Neuronal stem cell (in vitro differentiated cells): ENCODE measurements around the gene PDE7B.

Source experiments
- DNase-seq: peaks from one replicate; pipeline ENCODE4 v3.0.0-alpha.2; 2013; ENCODE audit warnings: low spot score
- H2AFZ ChIP-seq: one replicate; pipeline ENCODE4 v1.6.1; 2013; ENCODE audit warnings: mild to moderate bottlenecking, low read length, inconsistent platforms
- H2AK5ac ChIP-seq: 2 replicates; pipeline ENCODE4 v1.6.1; 2013; ENCODE audit warnings: low read depth, mild to moderate bottlenecking, inconsistent platforms, low read length, moderate library complexity, mixed read lengths
- H2BK120ac ChIP-seq: 2 replicates; pipeline ENCODE4 v1.6.1; 2013; ENCODE audit warnings: low read depth, mild to moderate bottlenecking, inconsistent platforms, low read length, moderate library complexity, mixed read lengths
- H2BK12ac ChIP-seq: one replicate; pipeline ENCODE4 v1.6.1; 2013; ENCODE audit warnings: low read length, inconsistent platforms
- H2BK15ac ChIP-seq: 2 replicates; pipeline ENCODE4 v1.6.1; 2013; ENCODE audit warnings: mild to moderate bottlenecking, low read length, inconsistent platforms, mixed read lengths
- H2BK5ac ChIP-seq: one replicate; pipeline ENCODE4 v1.6.1; 2013; ENCODE audit warnings: inconsistent platforms, mild to moderate bottlenecking, low read length, moderate library complexity
- H3K14ac ChIP-seq: one replicate; pipeline ENCODE4 v1.6.1; 2013; ENCODE audit warnings: low read length, inconsistent platforms
- H3K18ac ChIP-seq: 2 replicates; pipeline ENCODE4 v1.6.1; 2013; ENCODE audit warnings: low read length, inconsistent platforms
- H3K23ac ChIP-seq: 2 replicates; pipeline ENCODE4 v1.6.1; 2013; ENCODE audit warnings: low read depth, mild to moderate bottlenecking, mixed read lengths, low read length, inconsistent platforms; ENCODE audit not compliant: poor library complexity
- H3K27ac ChIP-seq: replicated peaks from 3 replicates; pipeline ENCODE4 v1.5.1; 2013; ENCODE audit warnings: low read length, inconsistent platforms
- H3K27me3 ChIP-seq, 3 experiments: 2 replicates each; pipeline ENCODE4 v1.6.1; 2013; ENCODE audit warnings: low read length in 3 of 3, mild to moderate bottlenecking in 2 of 3, inconsistent platforms in 1 of 3, low read depth in 1 of 3, mixed read lengths in 1 of 3, moderate library complexity in 1 of 3; ENCODE audit not compliant: control insufficient read depth in 3 of 3, insufficient read depth in 3 of 3
- H3K36me3 ChIP-seq, 2 donors: replicated peaks in 1 of 2; 2 replicates each; pipeline ENCODE4 v1.6.1; 2013; ENCODE audit warnings: low read length in 2 of 2; ENCODE audit not compliant: control insufficient read depth in 2 of 2, insufficient read depth in 2 of 2
- H3K4ac ChIP-seq: 2 replicates; pipeline ENCODE4 v1.6.1; 2013; ENCODE audit warnings: inconsistent platforms, mild to moderate bottlenecking, low read length, moderate library complexity
- H3K4me1 ChIP-seq, 2 donors: 1 replicate in 1 of 2; 2 replicates in 1 of 2; pipeline ENCODE4 v1.6.1; 2013; ENCODE audit warnings: low read length in 2 of 2, low read depth in 1 of 2; ENCODE audit not compliant: control insufficient read depth in 2 of 2, insufficient read depth in 1 of 2
- H3K4me2 ChIP-seq: one replicate; pipeline ENCODE4 v1.6.1; 2013; ENCODE audit warnings: mild to moderate bottlenecking, low read length, inconsistent platforms; ENCODE audit not compliant: insufficient read depth, poor library complexity, severe bottlenecking
- H3K4me3 ChIP-seq, 2 donors: 2 replicates each; pipeline ENCODE4 v1.5.1; 2013; ENCODE audit warnings: low read length in 2 of 2, mild to moderate bottlenecking in 2 of 2, inconsistent platforms in 1 of 2, moderate library complexity in 1 of 2
- H3K79me1 ChIP-seq: one replicate; pipeline ENCODE4 v1.6.1; 2013; ENCODE audit warnings: low read depth, mild to moderate bottlenecking, inconsistent platforms, low read length, moderate library complexity
- H3K9ac ChIP-seq: one replicate; pipeline ENCODE4 v1.6.1; 2013; ENCODE audit warnings: mild to moderate bottlenecking, low read depth, low read length, inconsistent platforms; ENCODE audit not compliant: poor library complexity
- H3K9me3 ChIP-seq, 2 donors: replicated peaks in 1 of 2; 2 replicates each; pipeline versions ENCODE3 to v1.6.1; 2013; ENCODE audit warnings: low read length in 2 of 2, mild to moderate bottlenecking in 2 of 2, inconsistent platforms in 1 of 2, low read depth in 1 of 2, mixed read lengths in 1 of 2, moderate library complexity in 1 of 2; ENCODE audit not compliant: control insufficient read depth in 2 of 2, insufficient read depth in 1 of 2
- H4K8ac ChIP-seq: one replicate; pipeline ENCODE4 v1.6.1; 2013; ENCODE audit warnings: low read depth, mild to moderate bottlenecking, inconsistent platforms, low read length, moderate library complexity
- H4K91ac ChIP-seq: one replicate; pipeline ENCODE4 v1.6.1; 2013; ENCODE audit warnings: low read length, low read depth, mild to moderate bottlenecking, inconsistent platforms; ENCODE audit not compliant: poor library complexity
- WGBS, 2 donors: extraction: QIAGEN DNeasy Blood & Tissue Kit; methylation state at CpG; one replicate each; pipeline ENCODE4 v1.1.7; 2013; ENCODE audit warnings: missing lambda C conversion rate in 2 of 2, mixed read lengths in 1 of 2; ENCODE audit not compliant: insufficient read length in 2 of 2, insufficient replicate concordance in 1 of 2; ENCODE audit errors: extremely low coverage in 2 of 2; 5-methylcytosine and 5-hydroxymethylcytosine counted together

Gene PDE7B

GRCh38 chr6:136171231-136171630 lies 319.7 kb downstream of the PDE7B start:
- no peak overlapping the region for H4K91ac ChIP-seq
- no peak overlapping the region for H2BK12ac ChIP-seq
- no peak overlapping the region for H3K27ac ChIP-seq
- H2AK5ac ChIP-seq = no peak overlapping the region
- H3K4me3 ChIP-seq = no peak overlapping the region
- H2AFZ ChIP-seq = no peak overlapping the region
- H3K4ac ChIP-seq = no peak overlapping the region
- no peak overlapping the region for H2BK120ac ChIP-seq
- H2BK15ac ChIP-seq = no peak overlapping the region
- H2BK5ac ChIP-seq = no peak overlapping the region
- no peak overlapping the region for H4K8ac ChIP-seq
- H3K36me3 ChIP-seq = no peaks in the 10 kb centered on the region
- no peak for DNase-seq
- H3K14ac ChIP-seq = no peak overlapping the region
- no peak overlapping the region for H3K4me2 ChIP-seq
- H3K4me1 ChIP-seq = no peaks in the 10 kb centered on the region
- no peak overlapping the region for H3K9ac ChIP-seq
- H3K18ac ChIP-seq = no peak overlapping the region
- no CpG with 5 or more reads among the region's 3 CpGs for WGBS, 2 donors
- peaks cover 2% of the 10 kb centered on the region for H3K79me1 ChIP-seq
- no peaks in the 10 kb centered on the region for H3K27me3 ChIP-seq
- no peaks in the 10 kb centered on the region for H3K9me3 ChIP-seq
- no peak overlapping the region for H3K23ac ChIP-seq

GRCh38 chr6:136173519-136174507 lies 322.3 kb downstream of the PDE7B start:
- no peak overlapping the region for H3K18ac ChIP-seq
- H2BK5ac ChIP-seq = no peak overlapping the region
- H4K8ac ChIP-seq = no peak overlapping the region
- no peaks in the 10 kb centered on the region for H3K27me3 ChIP-seq
- no peaks in the 10 kb centered on the region for H3K4me1 ChIP-seq
- H2BK120ac ChIP-seq = no peak overlapping the region
- no peak overlapping the region for H4K91ac ChIP-seq
- DNase-seq = no peak
- no peak overlapping the region for H3K27ac ChIP-seq
- H3K9ac ChIP-seq = no peak overlapping the region
- no peaks in the 10 kb centered on the region for H3K36me3 ChIP-seq
- no peaks in the 10 kb centered on the region for H3K9me3 ChIP-seq
- no peak overlapping the region for H2AK5ac ChIP-seq
- H3K4ac ChIP-seq = no peak overlapping the region
- peaks cover 2% of the 10 kb centered on the region for H3K79me1 ChIP-seq
- WGBS, 2 donors = no CpG with 5 or more reads among the region's 13 CpGs
- no peak overlapping the region for H2BK12ac ChIP-seq
- H3K4me2 ChIP-seq = no peak overlapping the region
- H3K23ac ChIP-seq = no peak overlapping the region
- H3K14ac ChIP-seq = no peak overlapping the region
- peak overlapping the region; percentile 9 for H2AFZ ChIP-seq
- no peak overlapping the region for H3K4me3 ChIP-seq
- no peak overlapping the region for H2BK15ac ChIP-seq

- Histone ChIP-seq H3K4ac (no peak overlapping the region), H3K9me3 (no peaks in the 10 kb centered on the region), H2BK5ac (no peak overlapping the region), H3K4me3 (no peak overlapping the region), H2BK120ac (no peak overlapping the region), H2AK5ac (no peak overlapping the region), H3K14ac (no peak overlapping the region), H3K27me3 (no peaks in the 10 kb centered on the region), H2BK15ac (no peak overlapping the region), H3K9ac (no peak overlapping the region), H3K23ac (no peak overlapping the region), H3K36me3 (no peaks in the 10 kb centered on the region), H3K18ac (no peak overlapping the region), H2AFZ (peak overlapping the region; percentile 9), H4K91ac (no peak overlapping the region), H2BK12ac (no peak overlapping the region), H3K4me1 (no peaks in the 10 kb centered on the region), H3K4me2 (no peak overlapping the region), H3K79me1 (peaks cover 2% of the 10 kb centered on the region), H3K27ac (no peak overlapping the region), H4K8ac (no peak overlapping the region)
- DNase-seq = no peak
- WGBS, 2 donors = no CpG with 5 or more reads among the region's 2 CpGs
These were observed 323.0 kb downstream of the PDE7B start for GRCh38 chr6:136174510-136174909.

- H4K91ac ChIP-seq = no peak overlapping the region
- no CpG with 5 or more reads among the region's 1 CpG for WGBS, 2 donors
These were observed 324.4 kb downstream of the PDE7B start for GRCh38 chr6:136175873-136176272.

More at GRCh38 chr6:136175873-136176272, 324.4 kb downstream of the PDE7B start:
- H3K4me3 ChIP-seq = no peak overlapping the region
- no peaks in the 10 kb centered on the region for H3K9me3 ChIP-seq
- H3K27ac ChIP-seq = no peak overlapping the region
- no peak overlapping the region for H3K4me2 ChIP-seq
- H2BK120ac ChIP-seq = no peak overlapping the region
- H2AK5ac ChIP-seq = no peak overlapping the region
- no peak overlapping the region for H2BK12ac ChIP-seq
- H2BK5ac ChIP-seq = no peak overlapping the region
- H3K27me3 ChIP-seq = no peaks in the 10 kb centered on the region
- H2AFZ ChIP-seq = no peak overlapping the region
- no peak overlapping the region for H2BK15ac ChIP-seq
- no peak overlapping the region for H4K8ac ChIP-seq
- no peak overlapping the region for H3K9ac ChIP-seq
- H3K14ac ChIP-seq = no peak overlapping the region
- H3K23ac ChIP-seq = no peak overlapping the region
- peaks cover 2% of the 10 kb centered on the region for H3K79me1 ChIP-seq
- no peak overlapping the region for H3K18ac ChIP-seq
- no peak for DNase-seq
- no peak overlapping the region for H3K4ac ChIP-seq
- H3K36me3 ChIP-seq = no peaks in the 10 kb centered on the region
- no peaks in the 10 kb centered on the region for H3K4me1 ChIP-seq
